AG10803 (cell line): ENCODE results near the gene MRPL53.
"Not testable (repeated sequence)": the region's sequence is repeated elsewhere in the genome, so short reads cannot be mapped to it uniquely, and the experiment has no call there.

Experiments
- DNase-seq: peaks from one replicate; pipeline ENCODE4 v3.0.0; 2010; ENCODE audit warnings: low read depth
- H3K4me3 ChIP-seq: 2 replicates; pipeline ENCODE4 v1.5.1; 2011; ENCODE audit warnings: mild to moderate bottlenecking, low read length, control low read depth
- TF ChIP-seq, protein P1 (sequence below): conservative IDR thresholded peaks from 2 replicates; pipeline ENCODE4 v1.5.1; 2011; ENCODE audit warnings: mild to moderate bottlenecking, low read length, control low read depth, inconsistent platforms

Gene MRPL53

DNA sequence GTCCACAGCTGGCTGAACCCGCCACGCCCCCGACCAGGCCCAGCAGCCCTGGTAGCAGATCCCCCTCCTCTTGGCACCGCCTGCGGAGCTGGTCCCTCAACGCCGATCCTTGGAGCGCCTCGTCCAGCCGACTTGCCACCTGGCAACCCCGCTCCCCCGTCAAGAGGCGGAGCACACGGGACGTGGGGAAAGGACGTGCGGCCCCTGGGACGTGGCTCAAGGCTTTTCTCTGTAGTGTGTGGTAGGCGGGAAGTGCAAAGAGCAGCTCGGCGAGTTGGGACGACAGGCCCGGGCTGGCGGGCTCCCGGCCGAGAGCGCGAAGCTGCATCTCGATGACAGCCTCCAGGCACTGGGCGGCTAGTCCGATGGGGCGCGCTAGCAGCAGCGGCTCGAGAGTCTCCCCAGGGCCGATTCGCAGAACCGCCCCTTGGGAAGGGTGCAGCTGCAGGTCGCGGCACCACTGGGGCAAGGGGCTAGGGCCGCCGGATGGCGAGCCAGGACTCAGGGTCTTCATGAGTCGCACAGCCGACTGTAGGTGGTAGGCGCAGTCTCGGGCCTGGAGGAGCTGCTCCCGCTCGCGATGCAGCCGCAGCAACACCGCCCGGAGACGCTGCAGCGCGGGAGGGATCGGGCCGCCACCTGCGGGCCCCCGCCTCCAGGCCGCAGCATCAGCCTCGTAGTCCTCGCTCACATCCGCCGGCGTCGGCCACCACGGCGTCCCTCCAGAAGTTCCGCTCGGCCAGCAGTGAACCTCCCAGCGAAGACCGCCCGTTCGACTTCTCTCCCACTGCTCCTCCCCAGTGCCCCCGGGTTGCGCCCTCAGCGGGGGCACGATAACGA, 9.7 kb upstream of the MRPL53 start:
- H3K4me3 ChIP-seq: peak overlapping the region; percentile 97
- DNase-seq: peak; percentile 41
- TF ChIP-seq, protein P1, sequence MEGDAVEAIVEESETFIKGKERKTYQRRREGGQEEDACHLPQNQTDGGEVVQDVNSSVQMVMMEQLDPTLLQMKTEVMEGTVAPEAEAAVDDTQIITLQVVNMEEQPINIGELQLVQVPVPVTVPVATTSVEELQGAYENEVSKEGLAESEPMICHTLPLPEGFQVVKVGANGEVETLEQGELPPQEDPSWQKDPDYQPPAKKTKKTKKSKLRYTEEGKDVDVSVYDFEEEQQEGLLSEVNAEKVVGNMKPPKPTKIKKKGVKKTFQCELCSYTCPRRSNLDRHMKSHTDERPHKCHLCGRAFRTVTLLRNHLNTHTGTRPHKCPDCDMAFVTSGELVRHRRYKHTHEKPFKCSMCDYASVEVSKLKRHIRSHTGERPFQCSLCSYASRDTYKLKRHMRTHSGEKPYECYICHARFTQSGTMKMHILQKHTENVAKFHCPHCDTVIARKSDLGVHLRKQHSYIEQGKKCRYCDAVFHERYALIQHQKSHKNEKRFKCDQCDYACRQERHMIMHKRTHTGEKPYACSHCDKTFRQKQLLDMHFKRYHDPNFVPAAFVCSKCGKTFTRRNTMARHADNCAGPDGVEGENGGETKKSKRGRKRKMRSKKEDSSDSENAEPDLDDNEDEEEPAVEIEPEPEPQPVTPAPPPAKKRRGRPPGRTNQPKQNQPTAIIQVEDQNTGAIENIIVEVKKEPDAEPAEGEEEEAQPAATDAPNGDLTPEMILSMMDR: no peak

DNA sequence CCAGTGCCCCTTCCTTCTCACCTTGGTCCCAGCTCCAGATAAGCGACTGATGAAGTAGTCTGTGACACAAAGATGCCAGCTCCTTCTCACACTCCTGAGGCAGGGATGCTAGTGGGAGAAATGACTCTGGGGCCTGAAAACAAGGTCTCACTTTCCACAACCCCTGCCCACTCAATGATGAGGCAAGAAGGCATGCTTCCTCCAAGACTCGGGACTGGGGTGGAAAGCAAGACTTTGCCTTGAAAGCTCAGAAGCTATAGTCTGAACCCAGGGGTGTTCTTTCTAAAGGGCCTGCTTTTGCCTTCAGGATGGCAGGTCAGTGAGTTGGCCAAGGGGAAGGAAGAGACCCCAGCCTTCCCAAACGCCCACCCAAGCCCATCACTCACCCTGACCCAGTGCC, 9.0 kb upstream of the MRPL53 start:
- peak overlapping the region; percentile 97 for H3K4me3 ChIP-seq
- no peak for DNase-seq
- TF ChIP-seq, protein P1: no peak

DNA sequence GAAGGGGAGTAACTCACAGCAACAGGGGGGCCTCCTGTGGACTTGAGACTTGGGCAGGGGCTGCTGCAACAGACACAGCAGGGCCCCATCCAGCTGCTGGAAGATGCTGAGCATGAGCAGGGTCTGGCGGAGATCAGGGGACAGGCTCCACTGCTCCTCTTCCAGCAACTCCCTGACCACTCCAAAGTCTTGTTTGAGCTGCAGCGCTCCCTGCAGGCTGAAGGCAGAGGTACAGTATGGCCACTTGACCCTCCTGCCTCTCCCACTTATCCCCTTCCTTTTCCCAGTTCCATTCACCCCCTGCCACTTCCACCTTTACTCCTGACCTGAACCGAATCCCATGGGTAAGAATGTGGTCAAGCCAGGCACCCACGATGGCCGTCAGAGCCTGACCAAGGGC, 2.4 kb upstream of the MRPL53 start:
- DNase-seq: no peak
- TF ChIP-seq, protein P1: peak; percentile 26
- no peak overlapping the region for H3K4me3 ChIP-seq

GRCh38 chr2:74474481-74474880, 2.0 kb upstream of the MRPL53 start:
- TF ChIP-seq, protein P1: no peak
- no peak overlapping the region for H3K4me3 ChIP-seq
- no peak for DNase-seq

DNA sequence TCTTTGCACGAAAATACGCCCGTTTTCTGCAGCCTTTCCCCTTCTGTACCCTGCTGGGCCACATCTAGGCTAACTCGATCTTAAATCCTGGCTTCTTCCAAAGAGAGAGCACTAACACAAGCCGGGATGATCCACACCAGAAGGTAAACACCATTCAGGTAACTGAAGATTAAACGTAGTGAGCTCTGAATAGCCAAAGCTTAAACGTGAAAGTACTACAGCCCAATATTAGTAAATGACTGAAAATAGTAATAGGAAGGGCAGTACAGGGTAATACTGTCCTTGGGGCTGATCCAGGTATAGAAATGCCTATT, 422 bp upstream of the MRPL53 start:
- DNase-seq: no peak
- TF ChIP-seq, protein P1: no peak
- peak overlapping the region; percentile 95 for H3K4me3 ChIP-seq

GRCh38 chr2:74471332-74472065, 981 bp downstream of the MRPL53 start:
- TF ChIP-seq, protein P1: no peak
- no peak for DNase-seq
- H3K4me3 ChIP-seq: peak overlapping the region; percentile 95

DNA sequence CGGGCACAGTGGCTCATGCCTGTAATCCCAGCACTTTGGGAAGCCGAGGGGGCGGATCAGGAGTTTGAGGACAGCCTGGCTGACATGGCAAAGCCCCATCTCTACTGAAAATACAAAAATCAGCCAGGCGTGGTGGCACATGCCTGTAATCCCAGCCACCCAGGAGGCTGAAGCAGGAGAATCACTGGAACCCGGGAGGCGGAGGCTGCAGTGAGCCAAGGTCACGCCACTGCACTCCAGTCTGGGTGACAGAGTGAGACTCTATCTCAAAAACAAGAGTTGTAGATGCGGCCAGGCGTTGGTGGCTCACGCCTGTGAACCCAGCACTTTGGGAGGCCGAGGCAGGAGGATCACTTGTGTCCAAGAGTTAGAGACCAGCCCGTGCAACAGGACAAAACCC, 1.7 kb downstream of the MRPL53 start:
- not testable (repeated sequence) for H3K4me3 ChIP-seq, DNase-seq
